Upper lobe of left lung (tissue), 4 donors: ENCODE data around the gene FRMD5.

Experiments used
- CTCF ChIP-seq, 6 experiments: fragments of 450-650 bp in 4 of 6; fragments of 200-600 bp in 2 of 6; sonication (generic) in 2 of 6; IDR thresholded peaks; one replicate each; pipeline ENCODE4 v1.5.1; 2016 to 2019; ENCODE audit warnings: antibody characterized with exemption in 6 of 6
- POLR2A ChIP-seq, 4 donors: fragments of 450-650 bp; IDR thresholded peaks; one replicate each; pipeline ENCODE4 v1.5.1; 2016 to 2017; ENCODE audit warnings: antibody characterized with exemption in 4 of 4, mild to moderate bottlenecking in 2 of 4

DNA sequence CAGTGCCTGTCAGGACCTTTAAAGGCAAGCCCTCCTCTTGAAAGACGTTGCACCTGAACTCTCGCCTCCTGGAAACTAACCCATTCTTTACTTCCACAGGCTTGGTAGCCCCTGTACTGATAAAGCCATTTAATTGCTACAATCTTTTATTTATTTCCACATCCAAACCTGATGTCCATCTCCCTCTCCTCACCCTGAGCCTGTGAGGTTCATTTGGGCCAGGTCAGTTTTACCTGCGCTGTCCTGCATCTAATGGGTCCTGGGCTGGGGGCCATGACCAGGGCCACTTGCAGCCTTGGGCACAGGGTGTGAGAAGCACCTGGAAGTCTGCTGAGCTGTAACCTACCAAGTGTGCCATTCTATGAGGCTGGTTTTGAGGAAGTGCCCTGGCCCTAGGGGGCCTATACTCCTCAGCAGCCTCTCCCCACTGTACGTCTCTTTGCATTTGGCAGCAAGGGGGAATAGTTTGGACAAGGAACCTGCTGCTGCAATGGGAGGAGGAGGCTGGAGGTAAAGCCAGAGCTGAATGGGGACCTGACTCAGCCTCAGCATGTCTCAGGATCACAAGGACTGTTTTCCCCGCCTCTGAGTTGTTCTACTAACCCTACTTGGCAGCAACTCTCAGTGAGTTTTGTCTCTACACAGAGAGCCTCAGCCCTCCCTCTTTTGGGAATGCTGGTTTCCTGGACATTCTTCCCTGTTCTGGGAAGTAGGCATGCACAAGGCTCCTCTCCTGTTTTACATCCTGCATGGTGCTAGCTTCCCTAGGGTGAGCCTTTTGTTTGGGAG lies 314.5 kb downstream of the FRMD5 start:
- TF ChIP-seq CTCF (IDR thresholded peaks at IDR 0.05) (no peak), POLR2A (IDR thresholded peaks at IDR 0.05) (no peak)
